ENCODE data around the gene SLC25A5. TPM values are rescaled to one million over a fixed set of nuclear protein-coding genes. Genes with fewer than 3 reads are reported as not detected.

Gene SLC25A5
- total and polyA plus RNA-seq, 10 of the 15 experiments (the other 5 are each of a cell fraction or from before 2014, with no cell fraction given), result 361 to 3,863 (median 618) TPM

DNA sequence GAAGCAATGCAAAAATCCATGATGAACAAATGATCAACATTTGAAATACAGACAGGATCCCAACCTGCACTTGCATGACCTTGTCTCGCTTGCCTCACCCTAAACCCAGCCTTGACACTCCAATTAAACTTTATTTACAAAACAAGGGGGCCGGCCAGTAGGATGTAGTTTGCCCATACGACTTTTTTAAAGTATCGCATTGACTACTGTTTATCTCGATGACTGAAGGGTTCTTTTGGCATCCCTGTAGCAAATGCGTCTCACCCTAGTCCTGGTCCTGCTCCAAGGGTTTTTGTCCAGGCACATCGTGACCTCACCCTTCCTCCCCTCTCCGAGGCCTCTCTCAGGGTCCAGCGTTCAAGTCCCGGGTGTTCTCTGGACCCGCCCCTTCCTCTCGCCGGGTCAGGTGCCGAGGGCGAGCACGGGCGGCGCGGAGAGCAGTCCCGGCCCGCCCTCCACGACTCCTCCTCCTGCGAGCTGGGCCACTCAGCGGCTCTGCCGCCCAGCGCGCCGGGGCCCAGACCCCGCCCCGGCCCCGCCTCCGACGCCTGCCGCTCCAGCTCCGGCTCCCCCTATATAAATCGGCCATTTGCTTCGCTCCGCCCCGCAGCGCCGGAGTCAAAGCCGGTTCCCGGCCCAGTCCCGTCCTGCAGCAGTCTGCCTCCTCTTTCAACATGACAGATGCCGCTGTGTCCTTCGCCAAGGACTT lies at the start of gene SLC25A5 (continued):
- TF ChIP-seq, protein P1, sequence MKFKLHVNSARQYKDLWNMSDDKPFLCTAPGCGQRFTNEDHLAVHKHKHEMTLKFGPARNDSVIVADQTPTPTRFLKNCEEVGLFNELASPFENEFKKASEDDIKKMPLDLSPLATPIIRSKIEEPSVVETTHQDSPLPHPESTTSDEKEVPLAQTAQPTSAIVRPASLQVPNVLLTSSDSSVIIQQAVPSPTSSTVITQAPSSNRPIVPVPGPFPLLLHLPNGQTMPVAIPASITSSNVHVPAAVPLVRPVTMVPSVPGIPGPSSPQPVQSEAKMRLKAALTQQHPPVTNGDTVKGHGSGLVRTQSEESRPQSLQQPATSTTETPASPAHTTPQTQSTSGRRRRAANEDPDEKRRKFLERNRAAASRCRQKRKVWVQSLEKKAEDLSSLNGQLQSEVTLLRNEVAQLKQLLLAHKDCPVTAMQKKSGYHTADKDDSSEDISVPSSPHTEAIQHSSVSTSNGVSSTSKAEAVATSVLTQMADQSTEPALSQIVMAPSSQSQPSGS (IDR thresholded peaks at IDR 0.05; ENCODE audit: low read length), result no peak
- TF ChIP-seq SMAD5 (IDR thresholded peaks at IDR 0.05; ENCODE audit: low read depth), result peak; percentile 91
- TF ChIP-seq WRNIP1 (IDR thresholded peaks at IDR 0.05; ENCODE audit: borderline replicate concordance, low read depth, low read length), result no peak
- peak; percentile 94 for TF ChIP-seq POLR2A (IDR thresholded peaks at IDR 0.05; ENCODE audit: low read depth, low read length)
- TF ChIP-seq PAX8 (IDR thresholded peaks at IDR 0.05), result no peak
- TF ChIP-seq ZNF217 (IDR thresholded peaks at IDR 0.05), result no peak
- TF ChIP-seq SUZ12 (IDR thresholded peaks at IDR 0.05; ENCODE audit: unreplicated experiment), result no peak
- no peak for TF ChIP-seq SMC3 (IDR thresholded peaks at IDR 0.05; ENCODE audit: borderline replicate concordance, low read length)
- TF ChIP-seq ESRRA (IDR thresholded peaks at IDR 0.05; ENCODE audit: low read length), result no peak
- TF ChIP-seq, protein P2, sequence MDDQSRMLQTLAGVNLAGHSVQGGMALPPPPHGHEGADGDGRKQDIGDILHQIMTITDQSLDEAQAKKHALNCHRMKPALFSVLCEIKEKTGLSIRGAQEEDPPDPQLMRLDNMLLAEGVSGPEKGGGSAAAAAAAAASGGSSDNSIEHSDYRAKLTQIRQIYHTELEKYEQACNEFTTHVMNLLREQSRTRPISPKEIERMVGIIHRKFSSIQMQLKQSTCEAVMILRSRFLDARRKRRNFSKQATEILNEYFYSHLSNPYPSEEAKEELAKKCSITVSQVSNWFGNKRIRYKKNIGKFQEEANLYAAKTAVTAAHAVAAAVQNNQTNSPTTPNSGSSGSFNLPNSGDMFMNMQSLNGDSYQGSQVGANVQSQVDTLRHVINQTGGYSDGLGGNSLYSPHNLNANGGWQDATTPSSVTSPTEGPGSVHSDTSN (IDR thresholded peaks at IDR 0.05; ENCODE audit: insufficient replicate concordance, low read depth, low read length), result no peak
- no peak for TF ChIP-seq IKZF2 (IDR thresholded peaks at IDR 0.05)
- no peak for TF ChIP-seq CHD2 (IDR thresholded peaks at IDR 0.05; ENCODE audit: borderline replicate concordance, low read depth, low read length)
- peak; percentile 37; the same call in 1 of the 2 replicates for TF ChIP-seq RAD51 (IDR thresholded peaks at IDR 0.05)
- no peak for TF ChIP-seq SRF (IDR thresholded peaks at IDR 0.05; ENCODE audit: low read depth in 2 of 2, low read length in 2 of 2)
- TF ChIP-seq SKIL (IDR thresholded peaks at IDR 0.05; ENCODE audit: low read depth, poor library complexity, severe bottlenecking), result no peak
- TF ChIP-seq CREM (IDR thresholded peaks at IDR 0.05; ENCODE audit: low read depth), result no peak
- TF ChIP-seq, protein P3, sequence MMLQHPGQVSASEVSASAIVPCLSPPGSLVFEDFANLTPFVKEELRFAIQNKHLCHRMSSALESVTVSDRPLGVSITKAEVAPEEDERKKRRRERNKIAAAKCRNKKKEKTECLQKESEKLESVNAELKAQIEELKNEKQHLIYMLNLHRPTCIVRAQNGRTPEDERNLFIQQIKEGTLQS (IDR thresholded peaks at IDR 0.05; ENCODE audit: borderline replicate concordance, extremely low read depth, low read depth, low read length), result no peak
- no peak for TF ChIP-seq EZH2 (IDR thresholded peaks at IDR 0.05; ENCODE audit: borderline replicate concordance, control insufficient read depth, low read depth, low read length)
- TF ChIP-seq, protein P4, sequence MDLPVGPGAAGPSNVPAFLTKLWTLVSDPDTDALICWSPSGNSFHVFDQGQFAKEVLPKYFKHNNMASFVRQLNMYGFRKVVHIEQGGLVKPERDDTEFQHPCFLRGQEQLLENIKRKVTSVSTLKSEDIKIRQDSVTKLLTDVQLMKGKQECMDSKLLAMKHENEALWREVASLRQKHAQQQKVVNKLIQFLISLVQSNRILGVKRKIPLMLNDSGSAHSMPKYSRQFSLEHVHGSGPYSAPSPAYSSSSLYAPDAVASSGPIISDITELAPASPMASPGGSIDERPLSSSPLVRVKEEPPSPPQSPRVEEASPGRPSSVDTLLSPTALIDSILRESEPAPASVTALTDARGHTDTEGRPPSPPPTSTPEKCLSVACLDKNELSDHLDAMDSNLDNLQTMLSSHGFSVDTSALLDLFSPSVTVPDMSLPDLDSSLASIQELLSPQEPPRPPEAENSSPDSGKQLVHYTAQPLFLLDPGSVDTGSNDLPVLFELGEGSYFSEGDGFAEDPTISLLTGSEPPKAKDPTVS (IDR thresholded peaks at IDR 0.05; ENCODE audit: low read depth, low read length), result no peak
- no peak for TF ChIP-seq STAT1 (conservative IDR thresholded peaks at IDR 0.05)
- TF ChIP-seq, protein P5, sequence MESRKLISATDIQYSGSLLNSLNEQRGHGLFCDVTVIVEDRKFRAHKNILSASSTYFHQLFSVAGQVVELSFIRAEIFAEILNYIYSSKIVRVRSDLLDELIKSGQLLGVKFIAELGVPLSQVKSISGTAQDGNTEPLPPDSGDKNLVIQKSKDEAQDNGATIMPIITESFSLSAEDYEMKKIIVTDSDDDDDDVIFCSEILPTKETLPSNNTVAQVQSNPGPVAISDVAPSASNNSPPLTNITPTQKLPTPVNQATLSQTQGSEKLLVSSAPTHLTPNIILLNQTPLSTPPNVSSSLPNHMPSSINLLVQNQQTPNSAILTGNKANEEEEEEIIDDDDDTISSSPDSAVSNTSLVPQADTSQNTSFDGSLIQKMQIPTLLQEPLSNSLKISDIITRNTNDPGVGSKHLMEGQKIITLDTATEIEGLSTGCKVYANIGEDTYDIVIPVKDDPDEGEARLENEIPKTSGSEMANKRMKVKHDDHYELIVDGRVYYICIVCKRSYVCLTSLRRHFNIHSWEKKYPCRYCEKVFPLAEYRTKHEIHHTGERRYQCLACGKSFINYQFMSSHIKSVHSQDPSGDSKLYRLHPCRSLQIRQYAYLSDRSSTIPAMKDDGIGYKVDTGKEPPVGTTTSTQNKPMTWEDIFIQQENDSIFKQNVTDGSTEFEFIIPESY (IDR thresholded peaks at IDR 0.05), result no peak
